PC-3 (cell line): Measurements from ENCODE around the gene CFAP99. TPM values are rescaled to one million over a fixed set of nuclear protein-coding genes. Genes with fewer than 3 reads are reported as not detected.

ENCODE experiments used
- ATAC-seq: fragments of 200-7000 bp; cut with Tn5 transposase; 2 replicates; pipeline ENCODE4 v1.9.1; 2020; ENCODE audit warnings: mild to moderate bottlenecking, moderate library complexity
- BruUV-seq: library from RNA; stranded (reverse); fragments of 400-500 nt; replicated peaks from 2 replicates; lab custom pipeline; 2021; lab: Mats Ljungman, UMichigan
- CTCF ChIA-PET: fragments of 300-600 bp; sonication (Branson Sonifier 250); formaldehyde crosslinking; loops from one replicate; lab custom pipeline; 2022; ENCODE audit warnings: antibody characterized with exemption; lab: Charles Lee
- POLR2A ChIA-PET: fragments of 300-600 bp; sonication (Branson Sonifier 250); formaldehyde crosslinking; loops from one replicate; lab custom pipeline; 2022; ENCODE audit warnings: antibody characterized with exemption; ENCODE audit not compliant: unreplicated experiment; lab: Charles Lee
- DNase-seq: peaks from one replicate; pipeline ENCODE4 v3.0.0-alpha.2; 2015
- H2AFZ ChIP-seq: fragments of 300-600 bp; sonication (generic); 2 replicates; pipeline ENCODE4 v1.6.0; 2016; ENCODE audit warnings: antibody characterized with exemption, low read length
- H3F3A ChIP-seq: fragments of 300-600 bp; sonication (generic); one replicate; pipeline ENCODE4 v1.6.0; 2017; ENCODE audit warnings: antibody characterized with exemption, low read length, control low read depth, mild to moderate bottlenecking; ENCODE audit not compliant: unreplicated experiment
- H3K27ac ChIP-seq: fragments of 300-600 bp; sonication (generic); 2 replicates; pipeline ENCODE4 v1.5.1; 2016; ENCODE audit warnings: mild to moderate bottlenecking, low read length
- H3K27me3 ChIP-seq: fragments of 300-600 bp; sonication (generic); 2 replicates; pipeline ENCODE4 v1.6.1; 2016; ENCODE audit warnings: low read length, mixed read lengths
- H3K36me3 ChIP-seq: fragments of 300-600 bp; sonication (generic); 2 replicates; pipeline ENCODE4 v1.6.1; 2016; ENCODE audit warnings: low read depth, mixed run types, low read length, mixed read lengths
- H3K4me1 ChIP-seq: fragments of 300-600 bp; sonication (generic); 2 replicates; pipeline ENCODE4 v1.5.1; 2016; ENCODE audit warnings: low read length; ENCODE audit not compliant: insufficient read depth
- H3K4me2 ChIP-seq: fragments of 300-600 bp; sonication (generic); 2 replicates; pipeline ENCODE4 v1.6.0; 2016; ENCODE audit warnings: low read length
- H3K4me3 ChIP-seq: fragments of 300-600 bp; sonication (generic); 2 replicates; pipeline ENCODE4 v1.5.1; 2016; ENCODE audit warnings: mild to moderate bottlenecking, low read length, mixed read lengths
- H3K79me2 ChIP-seq: fragments of 300-600 bp; sonication (generic); 2 replicates; pipeline ENCODE4 v1.6.1; 2017; ENCODE audit warnings: low read length, mixed read lengths
- H3K9ac ChIP-seq: fragments of 300-600 bp; sonication (generic); 2 replicates; pipeline ENCODE4 v1.6.0; 2016; ENCODE audit warnings: mild to moderate bottlenecking, low read length
- H3K9me2 ChIP-seq: fragments of 300-600 bp; sonication (generic); replicated peaks from 2 replicates; pipeline ENCODE4 v1.6.1; 2016; ENCODE audit warnings: mixed run types, low read length, mixed read lengths
- H3K9me3 ChIP-seq: fragments of 300-600 bp; sonication (generic); 2 replicates; pipeline ENCODE4 v1.6.1; 2016; ENCODE audit warnings: low read length, mixed read lengths
- H4K20me1 ChIP-seq: fragments of 300-600 bp; sonication (generic); 2 replicates; pipeline ENCODE4 v1.6.1; 2016; ENCODE audit warnings: low read length, mixed read lengths
- EZH2 ChIP-seq: fragments of 300-600 bp; sonication (generic); IDR thresholded peaks from one replicate; pipeline ENCODE4 v1.6.1; 2017; ENCODE audit warnings: antibody characterized with exemption, mild to moderate bottlenecking, low read length; ENCODE audit not compliant: unreplicated experiment
- EZH2phosphoT487 ChIP-seq: fragments of 300-600 bp; sonication (generic); IDR thresholded peaks from 2 replicates; pipeline ENCODE4 v1.6.1; 2018; ENCODE audit warnings: mild to moderate bottlenecking, antibody characterized with exemption, low read length, borderline replicate concordance
- intact Hi-C: fragments of 100-400 bp; cut with micrococcal nuclease; formaldehyde crosslinking; loops from 2 replicates; pipeline ENCODE4 v1.9.0; 2023
- total RNA-seq: library from RNA; depleted of rRNA; stranded (reverse); fragments of >200 nt; gene quantifications from 2 replicates; pipeline ENCODE4 v1.2.3, GENCODE V29; 2014
- TF ChIP-seq, protein P1 (sequence below): fragments of 300-600 bp; sonication (generic); conservative IDR thresholded peaks from 2 replicates; pipeline ENCODE4 v1.5.1; 2017; ENCODE audit warnings: antibody characterized with exemption, low read depth, mild to moderate bottlenecking, low read length

The CFAP99 gene
- total RNA-seq, 1 experiment from 2014 or later = not detected

DNA sequence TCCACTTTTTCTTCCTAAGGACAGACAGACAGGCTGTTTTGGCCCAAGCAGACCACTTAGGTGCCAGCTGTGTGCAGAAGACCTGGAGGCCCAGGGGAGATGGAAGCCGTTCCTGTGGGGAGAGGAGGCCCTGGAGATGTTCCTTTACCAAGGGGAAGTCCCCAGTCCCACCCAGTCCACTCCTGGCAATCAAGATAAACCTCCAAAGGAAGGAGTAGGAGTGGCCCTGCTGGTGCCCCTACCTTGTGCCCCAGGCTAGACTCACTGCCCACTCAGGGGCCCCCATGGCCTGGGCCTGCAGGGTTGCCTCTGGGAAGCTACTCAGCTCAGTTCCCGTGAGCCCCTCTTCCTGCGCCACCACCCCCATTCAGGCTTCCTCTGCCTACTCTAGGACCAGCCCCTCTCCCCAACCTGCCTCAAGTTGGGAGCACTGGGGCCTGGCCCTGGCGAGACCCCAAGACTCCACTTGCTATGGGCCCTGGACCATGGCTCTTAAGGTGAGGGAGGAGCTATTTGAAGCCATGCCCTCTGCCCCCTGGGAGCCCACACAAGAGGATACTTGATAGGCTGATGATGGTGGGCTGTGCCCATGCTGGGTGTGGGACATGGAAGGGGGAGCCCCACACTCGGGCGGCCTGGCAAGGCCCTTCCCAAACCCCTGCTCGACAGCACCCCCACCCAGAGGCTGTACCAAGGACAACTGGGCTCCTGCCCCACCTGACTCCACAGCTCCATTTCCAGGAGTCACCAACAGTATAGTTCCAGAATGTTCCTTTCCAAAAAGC, 25.4 kb downstream of the CFAP99 start:
- no peak overlapping the region for H3K9ac ChIP-seq
- POLR2A ChIA-PET = no interaction called here
- no peaks in the 10 kb centered on the region for H3K9me2 ChIP-seq
- no peak overlapping the region for H3K4me2 ChIP-seq
- H3K36me3 ChIP-seq = no peaks in the 10 kb centered on the region; the same call in 1 of the 2 replicates
- H3K27me3 ChIP-seq = no peaks in the 10 kb centered on the region
- no peaks in the 10 kb centered on the region for H3F3A ChIP-seq
- no peak overlapping the region for H3K4me3 ChIP-seq
- H3K79me2 ChIP-seq = no peaks in the 10 kb centered on the region
- CTCF ChIA-PET = no interaction called here
- ATAC-seq (no peak), DNase-seq (no peak)
- BruUV-seq = no TSS peak
- no peak overlapping the region for H2AFZ ChIP-seq
- TF ChIP-seq EZH2 = no peak
- TF ChIP-seq EZH2phosphoT487 = no peak
- TF ChIP-seq, protein P1, sequence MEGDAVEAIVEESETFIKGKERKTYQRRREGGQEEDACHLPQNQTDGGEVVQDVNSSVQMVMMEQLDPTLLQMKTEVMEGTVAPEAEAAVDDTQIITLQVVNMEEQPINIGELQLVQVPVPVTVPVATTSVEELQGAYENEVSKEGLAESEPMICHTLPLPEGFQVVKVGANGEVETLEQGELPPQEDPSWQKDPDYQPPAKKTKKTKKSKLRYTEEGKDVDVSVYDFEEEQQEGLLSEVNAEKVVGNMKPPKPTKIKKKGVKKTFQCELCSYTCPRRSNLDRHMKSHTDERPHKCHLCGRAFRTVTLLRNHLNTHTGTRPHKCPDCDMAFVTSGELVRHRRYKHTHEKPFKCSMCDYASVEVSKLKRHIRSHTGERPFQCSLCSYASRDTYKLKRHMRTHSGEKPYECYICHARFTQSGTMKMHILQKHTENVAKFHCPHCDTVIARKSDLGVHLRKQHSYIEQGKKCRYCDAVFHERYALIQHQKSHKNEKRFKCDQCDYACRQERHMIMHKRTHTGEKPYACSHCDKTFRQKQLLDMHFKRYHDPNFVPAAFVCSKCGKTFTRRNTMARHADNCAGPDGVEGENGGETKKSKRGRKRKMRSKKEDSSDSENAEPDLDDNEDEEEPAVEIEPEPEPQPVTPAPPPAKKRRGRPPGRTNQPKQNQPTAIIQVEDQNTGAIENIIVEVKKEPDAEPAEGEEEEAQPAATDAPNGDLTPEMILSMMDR = no peak
- intact Hi-C loops = no loop called here
- no peaks in the 10 kb centered on the region for H3K4me1 ChIP-seq
- H3K27ac ChIP-seq = no peak overlapping the region
- H4K20me1 ChIP-seq = no peaks in the 10 kb centered on the region
- H3K9me3 ChIP-seq = no peaks in the 10 kb centered on the region

DNA sequence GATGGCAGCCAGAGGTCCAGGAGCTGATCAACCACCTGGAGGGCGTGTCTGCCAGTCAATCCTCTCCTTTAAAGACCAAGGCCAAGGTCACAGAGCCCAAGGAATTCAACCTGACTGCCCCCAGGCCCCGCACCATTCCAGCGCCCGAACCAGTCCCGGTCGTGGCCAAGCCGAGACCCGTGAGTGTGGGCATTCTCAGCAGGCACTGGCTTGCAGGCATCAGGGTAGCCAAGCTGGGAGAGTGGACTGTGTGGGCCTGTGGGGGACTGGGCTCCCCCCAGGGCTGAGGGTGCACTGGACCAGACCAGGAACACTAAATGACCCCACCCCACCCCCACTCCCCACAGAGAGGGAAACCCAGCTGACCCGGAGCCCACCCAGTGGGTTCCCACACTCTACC, 26.4 kb downstream of the CFAP99 start:
- no peaks in the 10 kb centered on the region for H3K27me3 ChIP-seq
- intact Hi-C loops = no loop called here
- H3K9me2 ChIP-seq = no peaks in the 10 kb centered on the region
- ATAC-seq = no peak
- H4K20me1 ChIP-seq = no peaks in the 10 kb centered on the region
- no peaks in the 10 kb centered on the region for H3K9me3 ChIP-seq
- H3K4me1 ChIP-seq = no peaks in the 10 kb centered on the region
- no peak overlapping the region for H3K4me3 ChIP-seq
- H3F3A ChIP-seq = no peaks in the 10 kb centered on the region
- no peak overlapping the region for H3K9ac ChIP-seq
- POLR2A ChIA-PET = no interaction called here
- H3K79me2 ChIP-seq = no peaks in the 10 kb centered on the region
- CTCF ChIA-PET = no interaction called here
- no peaks in the 10 kb centered on the region; the same call in 1 of the 2 replicates for H3K36me3 ChIP-seq
- no peak overlapping the region for H2AFZ ChIP-seq
- DNase-seq = no peak
- BruUV-seq = no TSS peak
- no peak overlapping the region for H3K4me2 ChIP-seq
- no peak for TF ChIP-seq EZH2
- no peak for TF ChIP-seq EZH2phosphoT487
- TF ChIP-seq, protein P1 = no peak
- no peak overlapping the region for H3K27ac ChIP-seq

DNA sequence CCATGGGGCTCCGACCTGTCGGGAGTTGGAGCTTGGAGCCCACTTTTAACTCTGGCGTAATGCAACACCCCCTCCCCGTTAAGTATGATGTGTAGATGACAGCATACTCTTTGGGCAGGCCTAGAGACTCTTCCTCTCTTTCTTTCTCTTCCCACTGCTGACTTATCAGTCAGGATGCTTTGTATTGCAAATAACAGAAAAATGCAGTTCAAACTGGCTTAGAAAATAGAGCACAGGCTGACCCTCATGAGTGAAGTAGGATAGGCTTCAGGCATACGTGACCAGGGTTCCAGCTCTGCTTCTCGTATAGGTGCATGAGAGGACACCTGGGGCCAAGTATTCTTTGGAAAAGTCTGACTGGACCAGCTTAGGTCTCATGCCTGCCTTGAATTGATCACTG, 26.8 kb downstream of the CFAP99 start:
- no peak for DNase-seq
- Histone ChIP-seq H3K4me2 (no peak overlapping the region), H3K4me3 (no peak overlapping the region), H3K9ac (no peak overlapping the region), H3F3A (no peaks in the 10 kb centered on the region), H3K9me2 (no peaks in the 10 kb centered on the region), H3K9me3 (no peaks in the 10 kb centered on the region), H2AFZ (no peak overlapping the region), H3K27ac (no peak overlapping the region), H3K79me2 (no peaks in the 10 kb centered on the region), H4K20me1 (no peaks in the 10 kb centered on the region), H3K27me3 (no peaks in the 10 kb centered on the region), H3K36me3 (no peaks in the 10 kb centered on the region; the same call in 1 of the 2 replicates), H3K4me1 (no peaks in the 10 kb centered on the region)
- BruUV-seq = no TSS peak
- CTCF ChIA-PET = no interaction called here
- ATAC-seq = no peak
- POLR2A ChIA-PET = no interaction called here
- intact Hi-C loops = no loop called here
- TF ChIP-seq EZH2 (no peak), EZH2phosphoT487 (no peak)
- TF ChIP-seq, protein P1 = no peak
